OCI-LY3 (cell line): ENCODE measurements around the gene FRYL.
"Not testable (repeated sequence)": the region's sequence is repeated elsewhere in the genome, so short reads cannot be mapped to it uniquely, and the experiment has no call there.

Experiments
- H2AFZ ChIP-seq: fragments of 200-600, 300-600 bp; shearing (Covaris generic); 2 replicates; pipeline ENCODE4 v1.6.0; 2014; ENCODE audit warnings: antibody characterized with exemption, low read depth, low read length
- H3K27ac ChIP-seq: fragments of 200-600, 300-600 bp; sonication (generic); 2 replicates; pipeline ENCODE4 v1.5.1; 2014; ENCODE audit warnings: mild to moderate bottlenecking, low read length, moderate library complexity, mixed read lengths
- H3K27me3 ChIP-seq: fragments of 200-600, 300-600 bp; sonication (generic); 2 replicates; pipeline ENCODE4 v1.6.1; 2014; ENCODE audit warnings: low read depth, low read length, mixed read lengths
- H3K36me3 ChIP-seq: fragments of 200-600, 300-600 bp; sonication (generic); replicated peaks from 2 replicates; pipeline ENCODE3; 2014; ENCODE audit warnings: low read depth, low read length, mixed read lengths
- H3K4me1 ChIP-seq: fragments of 300-600, 200-600 bp; sonication (generic); 2 replicates; pipeline ENCODE4 v1.6.1; 2014; ENCODE audit warnings: low read length, mixed read lengths
- H3K4me2 ChIP-seq: fragments of 200-600, 300-600 bp; sonication (generic); 2 replicates; pipeline ENCODE4 v1.6.1; 2014; ENCODE audit warnings: low read length, mixed read lengths
- H3K4me3 ChIP-seq: fragments of 300-600, 200-600 bp; sonication (generic); 2 replicates; pipeline ENCODE4 v1.5.1; 2014; ENCODE audit warnings: antibody characterized with exemption, mild to moderate bottlenecking, low read length, moderate library complexity
- H3K79me2 ChIP-seq: fragments of 300-600, 200-600 bp; shearing (Covaris generic); 2 replicates; pipeline ENCODE4 v1.6.1; 2014; ENCODE audit warnings: mild to moderate bottlenecking, low read length, mixed read lengths
- H3K9ac ChIP-seq: fragments of 300-600, 200-600 bp; shearing (Covaris generic); 2 replicates; pipeline ENCODE4 v1.6.0; 2014; ENCODE audit warnings: mild to moderate bottlenecking, low read length, moderate library complexity
- H3K9me3 ChIP-seq: fragments of 200-600, 300-600 bp; shearing (Covaris generic); 2 replicates; pipeline ENCODE4 v1.6.1; 2014; ENCODE audit warnings: low read length, mixed read lengths; ENCODE audit not compliant: insufficient read depth
- H4K20me1 ChIP-seq: fragments of 200-600, 300-600 bp; sonication (generic); 2 replicates; pipeline ENCODE4 v1.6.1; 2016; ENCODE audit warnings: low read length, mixed read lengths; ENCODE audit not compliant: insufficient read depth
- EZH2phosphoT487 ChIP-seq: fragments of 200-600 bp; shearing (Covaris generic); IDR thresholded peaks from 2 replicates; pipeline ENCODE4 v1.6.1; 2018; ENCODE audit warnings: antibody characterized with exemption, mixed run types, low read depth
- TF ChIP-seq, protein P1 (sequence below): fragments of 200-600, 300-600 bp; sonication (generic); IDR thresholded peaks from 2 replicates; pipeline ENCODE4 v1.5.1; 2014; ENCODE audit warnings: antibody characterized with exemption, low read length, low read depth

FRYL gene

DNA sequence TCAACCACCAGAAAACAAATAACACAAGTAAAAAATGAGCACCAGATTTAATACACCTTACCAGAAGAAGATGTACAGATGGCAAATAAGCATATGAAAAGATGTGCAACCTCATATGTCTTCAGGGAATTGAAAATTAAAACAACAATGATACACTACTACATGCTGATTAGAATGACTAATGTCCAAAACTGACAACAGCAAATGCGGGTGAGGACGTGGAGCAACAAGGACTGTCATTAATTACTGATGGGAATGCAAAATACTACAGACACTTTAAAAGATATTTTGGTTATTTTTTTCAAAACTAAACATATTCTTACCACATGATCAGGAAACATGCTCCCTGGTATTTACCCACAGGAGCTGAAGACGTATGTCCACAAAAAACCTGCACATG, 140.3 kb downstream of the FRYL start:
- Histone ChIP-seq H3K27me3 (no peaks in the 10 kb centered on the region), H3K9ac (no peak overlapping the region), H3K36me3 (no peaks in the 10 kb centered on the region), H3K4me1 (peaks cover 9% of the 10 kb centered on the region), H2AFZ (no peak overlapping the region), H3K9me3 (no peaks in the 10 kb centered on the region), H3K27ac (no peak overlapping the region), H3K4me2 (no peak overlapping the region), H3K79me2 (no peaks in the 10 kb centered on the region), H3K4me3 (no peak overlapping the region), H4K20me1 (no peaks in the 10 kb centered on the region; the same call in 1 of the 2 replicates)
- TF ChIP-seq EZH2phosphoT487, result no peak
- TF ChIP-seq, protein P1, sequence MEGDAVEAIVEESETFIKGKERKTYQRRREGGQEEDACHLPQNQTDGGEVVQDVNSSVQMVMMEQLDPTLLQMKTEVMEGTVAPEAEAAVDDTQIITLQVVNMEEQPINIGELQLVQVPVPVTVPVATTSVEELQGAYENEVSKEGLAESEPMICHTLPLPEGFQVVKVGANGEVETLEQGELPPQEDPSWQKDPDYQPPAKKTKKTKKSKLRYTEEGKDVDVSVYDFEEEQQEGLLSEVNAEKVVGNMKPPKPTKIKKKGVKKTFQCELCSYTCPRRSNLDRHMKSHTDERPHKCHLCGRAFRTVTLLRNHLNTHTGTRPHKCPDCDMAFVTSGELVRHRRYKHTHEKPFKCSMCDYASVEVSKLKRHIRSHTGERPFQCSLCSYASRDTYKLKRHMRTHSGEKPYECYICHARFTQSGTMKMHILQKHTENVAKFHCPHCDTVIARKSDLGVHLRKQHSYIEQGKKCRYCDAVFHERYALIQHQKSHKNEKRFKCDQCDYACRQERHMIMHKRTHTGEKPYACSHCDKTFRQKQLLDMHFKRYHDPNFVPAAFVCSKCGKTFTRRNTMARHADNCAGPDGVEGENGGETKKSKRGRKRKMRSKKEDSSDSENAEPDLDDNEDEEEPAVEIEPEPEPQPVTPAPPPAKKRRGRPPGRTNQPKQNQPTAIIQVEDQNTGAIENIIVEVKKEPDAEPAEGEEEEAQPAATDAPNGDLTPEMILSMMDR, result no peak

DNA sequence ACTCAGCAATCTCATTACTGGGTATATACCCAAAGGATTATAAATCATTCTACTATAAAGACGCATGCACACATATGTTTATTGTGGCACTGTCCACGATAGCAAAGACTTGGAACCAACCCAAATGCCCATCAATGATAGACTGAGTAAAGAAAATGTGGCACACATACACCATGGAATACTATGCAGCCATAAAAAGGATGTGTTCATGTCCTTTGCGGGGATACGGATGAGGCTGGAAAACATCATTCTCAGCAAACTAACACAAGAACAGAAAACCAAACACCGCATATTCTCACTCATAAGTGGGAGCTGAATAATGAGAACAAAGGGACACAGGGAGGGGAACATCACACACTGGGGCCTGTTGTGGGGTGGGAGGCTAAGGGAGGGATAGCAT, 141.5 kb downstream of the FRYL start:
- not testable (repeated sequence) for H3K36me3 ChIP-seq, H3K4me3 ChIP-seq, H3K4me2 ChIP-seq, H3K27me3 ChIP-seq, H3K79me2 ChIP-seq, H2AFZ ChIP-seq, H3K9ac ChIP-seq, H3K9me3 ChIP-seq, H4K20me1 ChIP-seq, H3K27ac ChIP-seq
- peaks cover 11% of the 10 kb centered on the region for H3K4me1 ChIP-seq

DNA sequence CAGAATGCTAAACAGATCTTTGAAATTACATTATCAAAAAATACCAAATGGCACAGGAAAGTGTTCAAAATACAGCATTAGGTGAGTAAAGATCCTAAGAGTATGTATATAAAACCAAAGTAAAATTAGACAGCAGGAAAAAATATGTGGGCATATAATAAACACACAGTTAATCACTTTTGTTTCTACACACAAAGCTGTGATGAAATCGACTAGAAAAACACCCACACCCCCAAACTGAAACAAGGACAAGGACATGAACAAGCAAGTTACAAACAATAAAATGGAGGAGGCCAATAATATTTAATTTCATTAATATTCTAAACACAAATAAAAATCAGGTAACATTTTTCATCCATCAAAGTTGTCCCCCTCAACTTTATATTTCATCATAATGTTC, 143.2 kb downstream of the FRYL start:
- Histone ChIP-seq H3K36me3 (no peaks in the 10 kb centered on the region), H4K20me1 (no peaks in the 10 kb centered on the region; the same call in 1 of the 2 replicates), H3K9me3 (no peaks in the 10 kb centered on the region), H3K4me3 (no peak overlapping the region), H3K27me3 (no peaks in the 10 kb centered on the region), H3K79me2 (no peaks in the 10 kb centered on the region), H3K4me2 (no peak overlapping the region), H3K4me1 (peaks cover 11% of the 10 kb centered on the region), H3K9ac (no peak overlapping the region), H2AFZ (no peak overlapping the region), H3K27ac (no peak overlapping the region)
- no peak for TF ChIP-seq EZH2phosphoT487
- TF ChIP-seq, protein P1, result no peak

DNA sequence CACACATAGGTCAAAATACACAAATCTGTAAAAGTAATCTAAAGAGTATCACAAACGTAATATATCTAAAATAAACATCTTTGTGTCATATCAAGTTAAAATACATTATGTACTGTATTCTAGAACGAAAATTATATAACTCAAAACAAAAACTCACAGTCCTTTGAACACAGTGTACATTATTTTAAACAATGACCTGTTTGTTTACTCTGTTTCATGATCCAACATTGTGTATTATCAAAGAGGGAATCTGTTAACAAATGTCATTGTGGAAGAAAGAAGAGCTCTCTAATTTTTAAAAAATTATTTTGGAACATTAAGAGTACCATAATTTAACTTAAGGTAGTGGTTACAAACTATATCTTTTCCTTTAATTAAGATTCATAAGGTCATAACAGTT, 144.1 kb downstream of the FRYL start:
- Histone ChIP-seq H4K20me1 (no peaks in the 10 kb centered on the region; the same call in 1 of the 2 replicates), H2AFZ (no peak overlapping the region), H3K79me2 (no peaks in the 10 kb centered on the region), H3K9ac (no peak overlapping the region), H3K9me3 (no peaks in the 10 kb centered on the region), H3K36me3 (no peaks in the 10 kb centered on the region), H3K27me3 (no peaks in the 10 kb centered on the region), H3K4me1 (peaks cover 11% of the 10 kb centered on the region), H3K27ac (no peak overlapping the region), H3K4me2 (no peak overlapping the region), H3K4me3 (no peak overlapping the region)
- TF ChIP-seq, protein P1, result no peak
- no peak for TF ChIP-seq EZH2phosphoT487

DNA sequence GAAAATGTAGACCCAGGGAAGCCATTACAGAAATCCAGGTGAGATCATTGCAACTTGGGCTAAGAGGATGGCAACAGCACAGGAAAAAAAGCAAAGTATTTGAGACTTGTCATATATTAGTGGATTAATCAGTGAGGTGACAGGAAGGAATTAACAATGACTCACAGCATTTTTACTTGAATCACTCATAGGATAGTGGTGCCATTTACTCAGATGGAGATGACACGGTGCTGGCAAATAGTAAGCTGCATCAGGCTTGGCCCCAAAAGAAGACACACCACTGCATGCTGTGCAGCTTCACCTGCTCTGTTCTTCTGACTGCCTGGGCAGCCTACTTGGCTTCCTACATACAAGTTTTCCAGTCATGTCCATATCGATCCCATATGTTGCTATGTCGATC, 144.8 kb downstream of the FRYL start:
- H3K4me3 ChIP-seq, result no peak overlapping the region
- H4K20me1 ChIP-seq, result no peaks in the 10 kb centered on the region; the same call in 1 of the 2 replicates
- no peaks in the 10 kb centered on the region for H3K79me2 ChIP-seq
- peak overlapping the region; percentile 20; the same call in 1 of the 2 replicates for H3K4me2 ChIP-seq
- H3K27me3 ChIP-seq, result no peaks in the 10 kb centered on the region
- no peak overlapping the region for H3K27ac ChIP-seq
- peaks cover 11% of the 10 kb centered on the region for H3K4me1 ChIP-seq
- TF ChIP-seq EZH2phosphoT487, result no peak
- TF ChIP-seq, protein P1, result no peak
- no peak overlapping the region for H3K9ac ChIP-seq
- no peaks in the 10 kb centered on the region for H3K9me3 ChIP-seq
- H2AFZ ChIP-seq, result no peak overlapping the region
- no peaks in the 10 kb centered on the region for H3K36me3 ChIP-seq
